ENCODE data around the gene TPH2.

Gene TPH2

DNA sequence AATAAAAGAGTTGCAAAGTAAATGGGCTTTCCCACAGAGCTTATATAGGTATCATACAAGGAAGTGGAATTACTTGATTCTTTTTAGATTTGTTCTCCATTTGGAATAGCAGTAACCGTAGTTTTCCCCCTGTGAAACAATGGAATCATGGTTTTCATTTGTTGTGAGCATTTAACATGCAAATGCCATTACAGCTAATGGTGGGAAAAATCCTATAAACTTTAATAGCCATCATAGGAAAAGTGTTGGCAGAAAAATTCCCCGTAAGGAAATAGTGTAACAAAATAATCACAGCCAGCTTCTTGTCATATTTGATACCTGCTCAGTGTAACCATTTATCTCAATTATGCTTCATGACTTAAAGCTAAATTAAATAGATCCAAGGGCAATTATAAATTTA is 95.3 kb downstream of the TPH2 start:
- no peak for DNase-seq (ENCODE audit: low read depth in 2 of 2)

DNA sequence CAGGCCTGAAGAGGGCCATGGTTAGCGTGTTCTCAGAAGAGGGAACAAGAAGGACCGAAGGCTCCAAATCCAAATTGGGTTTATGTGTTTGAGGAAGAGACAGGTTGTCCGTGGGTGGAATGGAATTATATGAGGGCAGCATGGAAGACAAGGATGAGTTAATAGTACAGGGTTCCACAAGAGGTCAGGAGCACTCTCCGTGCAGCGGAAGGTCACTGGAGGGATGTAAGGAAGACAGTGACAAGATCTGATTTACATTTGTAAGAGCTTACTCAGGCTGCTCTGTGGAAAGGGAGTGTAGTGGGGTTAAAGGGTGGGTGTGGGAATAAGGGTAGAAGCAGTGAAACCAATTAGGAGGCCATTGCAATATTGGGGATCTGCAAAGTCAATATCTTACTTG is 97.0 kb downstream of the TPH2 start:
- DNase-seq (ENCODE audit: low read depth in 2 of 2) = no peak

- DNase-seq (ENCODE audit: low read depth in 2 of 2) = no peak
Observed at GRCh38 chr12:72036393-72036792, 97.7 kb downstream of the TPH2 start.

DNA sequence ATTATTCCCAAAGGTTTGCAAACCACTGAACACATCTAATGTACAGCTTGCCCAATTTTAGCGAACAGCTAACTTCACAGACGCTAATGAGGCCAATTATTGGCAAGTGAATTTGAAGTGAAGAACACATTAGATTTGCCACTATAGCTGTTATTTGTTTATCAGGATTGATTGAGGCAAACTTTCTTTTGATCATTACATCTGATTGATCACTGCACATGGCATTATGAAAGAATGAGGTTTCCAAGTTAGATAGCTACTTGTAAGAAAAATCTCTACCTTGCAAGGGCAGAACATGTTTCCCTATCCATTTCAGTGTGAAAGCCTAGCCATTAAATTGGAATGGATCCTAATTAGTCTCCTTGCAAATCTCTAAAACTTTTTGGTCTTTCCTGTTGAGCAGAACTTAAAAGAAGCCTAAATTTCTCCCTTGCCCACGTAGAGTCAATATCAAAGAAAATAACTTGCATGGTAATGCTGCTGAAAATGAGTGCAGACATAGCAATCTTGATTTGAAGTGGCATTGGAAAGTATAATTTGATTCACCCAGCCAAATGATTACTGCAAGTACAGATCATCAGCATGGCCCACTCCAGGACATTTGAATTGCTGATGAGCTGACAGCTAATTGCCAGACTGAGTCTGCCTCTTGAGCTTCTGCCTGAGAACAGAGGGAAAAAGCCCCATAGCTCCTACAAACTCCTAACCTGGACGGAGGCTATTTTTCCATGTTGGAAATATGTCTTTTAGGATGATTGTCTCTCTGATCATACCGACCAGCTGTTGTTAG is 98.6 kb downstream of the TPH2 start:
- DNase-seq (ENCODE audit: low read depth in 2 of 2) = no peak

DNA sequence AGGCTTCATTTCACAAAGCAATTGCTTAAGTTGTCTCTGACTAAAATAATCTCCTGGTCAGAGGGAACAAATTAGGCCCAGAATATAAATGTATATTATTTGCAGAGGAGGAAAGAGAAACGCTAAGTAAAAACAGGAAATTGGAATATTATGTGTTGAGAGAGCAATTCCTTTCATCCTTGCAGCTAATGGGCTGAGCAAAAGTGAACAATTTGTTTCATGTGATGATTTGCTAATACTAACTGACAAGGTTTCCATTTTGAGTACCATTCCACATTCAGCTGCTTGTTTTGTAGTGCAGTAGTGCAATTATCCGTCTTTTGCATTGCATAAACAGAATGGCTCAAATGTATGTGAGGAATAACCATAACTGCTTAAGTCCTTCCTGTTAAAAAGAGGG is 103.2 kb downstream of the TPH2 start:
- DNase-seq (ENCODE audit: low read depth in 2 of 2) = no peak

DNA sequence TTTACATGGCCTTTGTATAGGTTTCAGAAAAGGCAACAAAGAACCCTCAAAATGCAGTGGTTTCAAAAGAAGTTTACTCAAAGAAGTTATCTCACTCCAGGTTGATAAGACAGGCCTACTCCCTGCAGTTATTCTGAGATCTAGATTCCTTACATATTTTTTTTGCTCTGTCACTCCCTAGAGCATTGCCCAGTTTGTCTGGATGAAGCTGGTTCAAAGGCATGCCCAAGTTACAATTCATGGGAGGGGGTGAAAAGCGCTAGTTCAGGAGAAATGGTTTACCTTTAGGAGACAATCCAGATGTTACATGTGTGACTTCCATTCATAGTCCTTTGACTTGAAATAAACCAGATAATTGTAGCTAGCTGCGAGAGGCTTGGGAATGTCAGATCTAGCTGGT is 115.0 kb downstream of the TPH2 start:
- DNase-seq (ENCODE audit: low read depth in 2 of 2) = no peak

DNA sequence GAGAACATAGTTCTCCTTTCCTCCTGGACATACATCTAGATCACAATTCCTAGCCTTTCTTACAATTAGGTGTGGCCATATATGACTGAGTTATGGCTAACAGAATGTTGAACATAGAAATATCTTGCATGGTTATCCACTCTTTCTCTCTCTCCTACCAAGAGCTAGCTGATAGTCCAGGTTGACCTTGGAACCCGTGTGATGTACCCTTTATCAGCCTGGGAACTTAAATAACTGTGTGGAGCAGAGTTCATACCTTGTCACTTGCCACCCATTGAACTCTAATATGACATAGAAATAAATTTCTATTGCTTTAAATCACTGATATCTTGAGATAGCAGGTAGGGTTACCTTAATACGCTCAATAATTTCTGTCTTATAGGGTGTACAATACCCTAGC is 115.9 kb downstream of the TPH2 start:
- no peak for DNase-seq (ENCODE audit: low read depth in 2 of 2)

DNA sequence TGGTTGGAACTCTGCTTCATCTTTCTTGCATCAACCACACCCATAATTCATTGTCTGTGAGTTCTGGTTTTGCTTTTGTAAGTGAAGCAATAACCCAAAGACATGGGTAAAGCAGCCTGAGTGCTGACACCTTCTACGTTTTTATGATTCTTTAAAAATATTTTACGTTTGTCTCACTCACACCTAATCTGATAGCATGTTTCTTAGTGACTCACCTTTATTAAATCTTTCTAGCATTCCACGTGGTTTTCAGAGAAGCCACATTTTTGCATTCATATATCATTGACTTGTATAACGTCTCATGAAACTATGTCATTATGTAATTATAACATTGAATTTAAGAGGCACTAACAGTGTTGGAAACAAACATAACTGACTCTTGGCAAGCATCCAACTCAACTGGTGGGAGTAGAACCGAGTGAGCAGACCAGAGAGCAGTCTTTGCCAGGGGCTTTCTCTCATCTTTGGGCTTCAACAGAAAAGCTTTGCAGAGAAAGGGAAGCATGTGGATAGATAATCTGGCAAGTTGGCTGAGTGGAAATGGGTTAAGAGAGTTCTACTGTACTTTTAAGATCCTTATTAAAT is 118.8 kb downstream of the TPH2 start:
- peak; percentile 20 for DNase-seq (ENCODE audit: low read depth in 2 of 2)

DNA sequence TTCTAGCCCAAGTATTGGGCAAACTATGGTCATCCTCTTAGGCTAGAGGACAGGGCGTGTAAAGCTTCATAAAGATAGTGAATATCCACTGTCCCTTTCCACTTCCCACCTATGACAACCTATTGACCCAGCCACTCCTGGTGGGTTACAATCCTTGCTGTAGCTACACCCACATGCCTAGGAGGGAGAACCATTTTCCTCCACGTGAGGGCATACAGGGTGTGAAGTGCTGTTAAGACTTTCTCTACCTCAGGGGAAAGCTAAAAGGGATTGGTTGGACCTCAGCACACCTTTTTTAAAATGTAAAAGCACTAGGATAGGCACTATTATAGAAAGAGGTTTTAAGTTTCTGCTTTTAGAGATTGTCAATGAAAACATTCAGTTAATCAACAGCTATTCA is 124.4 kb downstream of the TPH2 start:
- DNase-seq (ENCODE audit: low read depth in 2 of 2) = no peak

DNA sequence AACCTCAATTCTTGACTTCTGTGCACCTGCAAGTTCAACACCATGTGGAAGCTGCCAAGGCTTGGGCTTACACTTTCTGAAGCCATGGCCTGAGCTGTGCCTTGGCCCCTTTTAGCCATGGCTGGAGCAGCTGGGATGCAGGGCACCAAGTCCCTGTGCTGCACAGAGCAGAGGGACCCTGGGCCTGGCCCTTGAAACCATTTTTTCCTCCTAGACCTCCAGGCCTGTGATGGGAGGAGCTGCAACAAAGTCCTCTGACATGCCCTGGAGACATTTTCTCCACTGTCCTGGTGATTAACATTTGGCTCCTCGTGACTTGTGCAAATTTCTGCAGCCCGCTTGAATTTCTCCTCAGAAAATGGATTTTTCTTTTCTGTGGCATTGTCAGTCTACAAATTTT is 132.4 kb downstream of the TPH2 start:
- no peak for DNase-seq (ENCODE audit: low read depth in 2 of 2)

DNA sequence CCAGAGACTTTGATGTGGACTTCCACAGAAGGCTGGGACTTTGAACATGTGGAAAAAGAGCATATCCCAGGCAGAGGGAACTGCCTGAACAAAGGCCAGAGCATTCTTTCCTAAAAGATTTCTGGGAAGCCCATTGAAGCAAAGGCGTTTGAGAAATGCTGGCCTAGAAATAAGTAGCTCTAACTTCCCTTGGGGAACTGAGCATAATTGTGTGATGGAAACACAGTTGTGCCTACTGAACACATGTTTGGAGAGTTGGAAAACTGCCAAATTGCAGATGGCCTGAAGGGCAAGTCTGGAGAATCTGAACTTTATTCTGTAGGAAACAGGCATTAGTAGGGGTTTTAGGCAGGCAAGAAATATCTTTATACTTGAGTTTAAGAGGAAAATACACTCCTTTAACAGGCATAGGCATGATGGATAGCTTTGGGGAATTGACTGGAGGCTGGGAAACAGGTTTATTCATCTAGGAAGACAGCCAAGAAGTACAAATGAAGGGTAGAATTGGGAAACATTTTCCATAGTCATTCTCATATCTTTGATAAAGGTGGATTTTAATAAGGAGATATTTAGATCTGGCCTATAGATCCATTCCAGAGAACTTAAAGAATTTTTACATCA is 134.1 kb downstream of the TPH2 start:
- no peak for DNase-seq (ENCODE audit: low read depth in 2 of 2)

DNA sequence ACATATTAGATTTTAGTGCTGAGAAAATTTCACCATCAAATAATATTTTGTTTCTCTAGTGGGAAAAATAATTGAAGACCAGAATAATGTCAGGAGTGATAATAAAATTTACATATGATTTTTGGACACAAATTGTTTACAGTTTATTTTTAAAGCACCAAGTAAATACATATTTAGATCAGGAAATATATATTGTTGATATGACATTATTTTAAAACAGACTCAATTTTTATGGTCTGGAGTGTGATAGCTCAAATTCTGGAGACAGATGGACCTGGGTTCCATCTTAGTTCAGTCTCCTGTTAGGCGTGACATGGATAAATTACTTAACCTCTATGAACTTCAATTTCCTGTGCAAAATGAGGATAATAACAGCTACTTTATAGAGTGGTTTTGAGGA is 135.4 kb downstream of the TPH2 start:
- no peak for DNase-seq (ENCODE audit: low read depth in 2 of 2)

- no peak for DNase-seq (ENCODE audit: low read depth in 2 of 2)
Observed at GRCh38 chr12:72074956-72075355, 136.3 kb downstream of the TPH2 start.

- no peak for DNase-seq (ENCODE audit: low read depth in 2 of 2)
Observed at GRCh38 chr12:72075401-72075800, 136.8 kb downstream of the TPH2 start.

DNA sequence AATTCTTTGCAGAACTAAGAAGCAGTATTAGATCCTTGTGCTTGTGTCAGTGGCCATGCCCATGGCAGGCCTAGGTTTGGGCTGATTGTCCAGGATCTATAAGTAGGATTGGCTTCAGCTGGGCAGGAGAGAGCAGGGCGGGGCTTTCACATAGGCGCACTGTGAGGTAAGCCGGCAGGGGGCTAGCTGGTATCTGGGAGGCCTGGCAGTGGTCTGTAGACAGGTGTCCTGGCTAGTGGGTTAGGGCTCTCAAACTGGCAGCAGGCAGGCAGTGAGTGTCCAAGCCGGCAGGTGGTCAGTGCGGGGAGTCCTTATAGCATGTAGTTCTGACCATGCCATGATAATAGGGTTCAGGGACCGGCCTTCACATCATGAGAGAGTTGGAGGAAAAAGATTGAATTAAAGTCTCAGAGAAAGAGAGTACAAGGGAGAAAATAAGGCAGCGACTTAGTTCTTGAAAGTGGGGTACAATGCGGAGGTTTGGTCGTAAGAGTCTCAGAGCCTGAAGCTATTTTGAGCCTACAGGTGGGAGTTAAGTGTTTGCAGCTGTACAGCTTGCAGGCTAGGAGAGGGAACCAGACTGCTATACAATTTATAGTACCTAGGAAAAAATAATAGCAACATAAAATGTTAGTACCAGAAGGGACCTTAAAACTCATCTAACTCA is 137.4 kb downstream of the TPH2 start:
- DNase-seq (ENCODE audit: low read depth in 2 of 2) = no peak

GRCh38 chr12:72076558-72076915 is 137.9 kb downstream of the TPH2 start:
- no peak for DNase-seq (ENCODE audit: low read depth in 2 of 2)

- no peak for DNase-seq (ENCODE audit: low read depth in 2 of 2)
Observed at GRCh38 chr12:72077111-72077820, 138.6 kb downstream of the TPH2 start.

GRCh38 chr12:72081777-72082176 is 143.1 kb downstream of the TPH2 start:
- no peak for DNase-seq (ENCODE audit: low read depth in 2 of 2)

Data from fibroblast of skin of left quadriceps (primary cell).